Caco-2 (cell line): ENCODE measurements around the gene STAG1. TPM values are rescaled to one million over a fixed set of nuclear protein-coding genes. Genes with fewer than 3 reads are reported as not detected.

Experiments
- BruUV-seq: library from RNA; stranded (reverse); fragments of 400-500 nt; replicated peaks from 2 replicates; lab custom pipeline; 2021; lab: Mats Ljungman, UMichigan
- CTCF ChIA-PET: fragments of 300-600 bp; sonication (Branson Sonifier 250); formaldehyde crosslinking; loops from one replicate; lab custom pipeline; 2022; ENCODE audit warnings: antibody characterized with exemption; lab: Charles Lee
- POLR2A ChIA-PET: fragments of 300-600 bp; sonication (Branson Sonifier 250); formaldehyde crosslinking; loops from one replicate; lab custom pipeline; 2022; ENCODE audit warnings: antibody characterized with exemption; lab: Charles Lee
- DNase-seq, 2 experiments: peaks; one replicate each; pipeline versions ENCODE4 v3.0.0 to v3.0.0-alpha.2; 2020 to 2022
- H3K27me3 ChIP-seq: replicated peaks from 2 replicates; pipeline ENCODE4 v1.6.0; 2011; ENCODE audit warnings: low read length; ENCODE audit not compliant: control insufficient read depth, insufficient read depth
- H3K36me3 ChIP-seq: 2 replicates; pipeline ENCODE4 v1.5.1; 2011; ENCODE audit warnings: low read length; ENCODE audit not compliant: control insufficient read depth, insufficient read depth
- H3K4me1 ChIP-seq: fragments of 250-450 bp; sonication (Bioruptor Pico); 2 replicates; pipeline ENCODE4 v1.5.1; 2020; ENCODE audit warnings: mild to moderate bottlenecking
- H3K4me3 ChIP-seq: 2 replicates; pipeline ENCODE4 v1.5.1; 2011; ENCODE audit warnings: low read depth, mild to moderate bottlenecking, control low read depth, low read length
- H3K9me3 ChIP-seq: fragments of 250-450 bp; sonication (Bioruptor Pico); 2 replicates; pipeline ENCODE4 v1.5.1; 2020; ENCODE audit warnings: mild to moderate bottlenecking, moderate library complexity
- H3K27ac Mint-ChIP-seq: one replicate; pipeline ENCODE4 v1.8.0; 2022; ENCODE audit warnings: mixed read lengths; ENCODE audit not compliant: unreplicated experiment
- H3K27me3 Mint-ChIP-seq: one replicate; pipeline ENCODE4 v1.8.0; 2022; ENCODE audit warnings: mixed read lengths; ENCODE audit not compliant: insufficient read depth, unreplicated experiment
- H3K36me3 Mint-ChIP-seq: one replicate; pipeline ENCODE4 v1.8.0; 2022; ENCODE audit warnings: mild to moderate bottlenecking, mixed read lengths; ENCODE audit not compliant: insufficient read depth, unreplicated experiment
- H3K4me1 Mint-ChIP-seq: one replicate; pipeline ENCODE4 v1.8.0; 2022; ENCODE audit warnings: low read depth, mixed read lengths; ENCODE audit not compliant: unreplicated experiment
- H3K4me3 Mint-ChIP-seq: one replicate; pipeline ENCODE4 v1.8.0; 2022; ENCODE audit warnings: mild to moderate bottlenecking, moderate library complexity, mixed read lengths; ENCODE audit not compliant: unreplicated experiment
- H3K9me3 Mint-ChIP-seq: one replicate; pipeline ENCODE4 v1.8.0; 2022; ENCODE audit warnings: mixed read lengths; ENCODE audit not compliant: unreplicated experiment
- intact Hi-C: fragments of 100-400 bp; cut with micrococcal nuclease; formaldehyde crosslinking; loops from one replicate; pipeline ENCODE4 v1.10.0; 2022; ENCODE audit not compliant: unreplicated experiment
- total RNA-seq: library from RNA; stranded (reverse); gene quantifications from 2 replicates; pipeline ENCODE4 v1.2.3, GENCODE V29; 2022
- TF ChIP-seq, protein P1 (sequence below), 2 experiments: fragments of 200-600 bp in 1 of 2; IDR thresholded peaks; 1 replicate in 1 of 2; 2 replicates in 1 of 2; pipeline versions ENCODE4 v1.5.1 to v1.8.0; 2011 to 2022; ENCODE audit warnings: antibody characterized with exemption in 1 of 2, control low read depth in 1 of 2, inconsistent platforms in 1 of 2, low read depth in 1 of 2, low read length in 1 of 2, mild to moderate bottlenecking in 1 of 2, moderate library complexity in 1 of 2; ENCODE audit not compliant: insufficient read depth in 1 of 2, severe bottlenecking in 1 of 2, unreplicated experiment in 1 of 2

STAG1 gene
- total RNA-seq, 1 experiment from 2014 or later: 37.5 TPM

DNA sequence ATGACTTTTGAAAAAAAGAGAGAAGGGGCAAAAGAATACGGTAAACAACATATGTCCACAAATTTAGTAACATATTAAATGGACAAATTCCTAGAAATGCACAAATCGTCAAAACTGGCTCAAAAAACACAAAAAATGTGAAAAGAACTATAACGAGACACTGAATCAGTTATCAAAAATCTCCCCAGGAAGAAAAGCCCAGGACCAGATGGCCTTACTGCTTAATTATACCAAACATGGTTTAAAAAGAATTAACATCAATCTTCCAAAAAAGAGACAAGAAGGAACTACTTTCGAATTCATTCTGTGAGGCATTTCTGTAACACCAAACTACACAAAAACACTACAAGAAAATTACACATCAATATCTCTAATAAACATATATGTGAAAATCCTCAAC lies 117.4 kb downstream of the STAG1 start:
- no peak overlapping the region for H3K27ac Mint-ChIP-seq
- no TSS peak for BruUV-seq
- intact Hi-C loops: no loop called here

DNA sequence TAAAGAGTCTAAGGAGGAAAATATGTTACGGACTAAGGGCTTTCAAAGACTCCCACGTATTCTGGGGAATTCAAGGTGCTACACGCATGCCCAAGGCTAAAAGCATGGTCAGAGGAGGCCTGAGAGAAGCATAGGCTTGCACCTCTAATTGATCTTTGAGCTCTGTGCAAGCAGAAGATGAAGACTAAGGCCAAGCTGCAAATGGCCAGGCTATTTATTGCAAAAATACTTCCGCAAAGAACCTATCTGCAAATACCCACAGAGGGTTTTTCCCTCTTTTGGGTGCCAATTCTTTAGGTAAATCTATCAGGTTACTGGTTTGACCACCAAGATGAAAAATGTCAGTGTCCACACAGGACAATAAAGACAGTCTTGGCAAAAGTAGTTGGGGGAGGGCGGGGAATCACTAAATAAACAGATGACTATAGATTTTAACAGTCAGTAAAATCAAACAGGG lies 119.5 kb downstream of the STAG1 start:
- no peak for DNase-seq
- POLR2A ChIA-PET: interaction anchor here (0.5 kb wide), 1 partner anchor 42 kb away, joined by 3 read pairs; no protein-coding TSS in a partner anchor
- Mint-ChIP-seq H3K9me3 (peaks cover 11% of the 10 kb centered on the region), H3K4me1 (peaks cover 33% of the 10 kb centered on the region), H3K4me3 (no peak overlapping the region), H3K27me3 (no peaks in the 10 kb centered on the region), H3K27ac (peak overlapping the region; percentile 67), H3K36me3 (peaks cover 21% of the 10 kb centered on the region)
- Histone ChIP-seq H3K4me3 (no peak overlapping the region), H3K4me1 (peaks cover 18% of the 10 kb centered on the region; the same call in 1 of the 2 replicates), H3K9me3 (no peaks in the 10 kb centered on the region), H3K27me3 (no peaks in the 10 kb centered on the region), H3K36me3 (peaks cover 2% of the 10 kb centered on the region; the same call in 1 of the 2 replicates)
- CTCF ChIA-PET: interaction anchor here (1.3 kb wide), 1 partner anchor 120 kb away, joined by 7 read pairs; the partner anchor contains the start of gene STAG1
- BruUV-seq: no TSS peak
- intact Hi-C loops: no loop called here
- TF ChIP-seq, protein P1, sequence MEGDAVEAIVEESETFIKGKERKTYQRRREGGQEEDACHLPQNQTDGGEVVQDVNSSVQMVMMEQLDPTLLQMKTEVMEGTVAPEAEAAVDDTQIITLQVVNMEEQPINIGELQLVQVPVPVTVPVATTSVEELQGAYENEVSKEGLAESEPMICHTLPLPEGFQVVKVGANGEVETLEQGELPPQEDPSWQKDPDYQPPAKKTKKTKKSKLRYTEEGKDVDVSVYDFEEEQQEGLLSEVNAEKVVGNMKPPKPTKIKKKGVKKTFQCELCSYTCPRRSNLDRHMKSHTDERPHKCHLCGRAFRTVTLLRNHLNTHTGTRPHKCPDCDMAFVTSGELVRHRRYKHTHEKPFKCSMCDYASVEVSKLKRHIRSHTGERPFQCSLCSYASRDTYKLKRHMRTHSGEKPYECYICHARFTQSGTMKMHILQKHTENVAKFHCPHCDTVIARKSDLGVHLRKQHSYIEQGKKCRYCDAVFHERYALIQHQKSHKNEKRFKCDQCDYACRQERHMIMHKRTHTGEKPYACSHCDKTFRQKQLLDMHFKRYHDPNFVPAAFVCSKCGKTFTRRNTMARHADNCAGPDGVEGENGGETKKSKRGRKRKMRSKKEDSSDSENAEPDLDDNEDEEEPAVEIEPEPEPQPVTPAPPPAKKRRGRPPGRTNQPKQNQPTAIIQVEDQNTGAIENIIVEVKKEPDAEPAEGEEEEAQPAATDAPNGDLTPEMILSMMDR (IDR thresholded peaks at IDR 0.05; ENCODE audit: insufficient read depth in 1 of 2, low read depth in 1 of 2, low read length in 1 of 2, severe bottlenecking in 1 of 2, unreplicated experiment in 1 of 2): no peak

More for the DNA sequence above, 117.4 kb downstream of the STAG1 start:
- no peak overlapping the region for H3K4me3 Mint-ChIP-seq
- H3K36me3 Mint-ChIP-seq: peaks cover 15% of the 10 kb centered on the region
- no peaks in the 10 kb centered on the region for H3K9me3 Mint-ChIP-seq
- CTCF ChIA-PET: no interaction called here
- no peaks in the 10 kb centered on the region for H3K27me3 Mint-ChIP-seq
- no peak for DNase-seq
- peaks cover 18% of the 10 kb centered on the region; the same call in 1 of the 2 replicates for H3K4me1 ChIP-seq
- H3K36me3 ChIP-seq: no peaks in the 10 kb centered on the region
- no peaks in the 10 kb centered on the region for H3K27me3 ChIP-seq
- TF ChIP-seq, protein P1 (IDR thresholded peaks at IDR 0.05; ENCODE audit: insufficient read depth in 1 of 2, low read depth in 1 of 2, low read length in 1 of 2, severe bottlenecking in 1 of 2, unreplicated experiment in 1 of 2): no peak
- POLR2A ChIA-PET: no interaction called here
- H3K9me3 ChIP-seq: no peaks in the 10 kb centered on the region
- peaks cover 24% of the 10 kb centered on the region for H3K4me1 Mint-ChIP-seq
- no peak overlapping the region for H3K4me3 ChIP-seq

DNA sequence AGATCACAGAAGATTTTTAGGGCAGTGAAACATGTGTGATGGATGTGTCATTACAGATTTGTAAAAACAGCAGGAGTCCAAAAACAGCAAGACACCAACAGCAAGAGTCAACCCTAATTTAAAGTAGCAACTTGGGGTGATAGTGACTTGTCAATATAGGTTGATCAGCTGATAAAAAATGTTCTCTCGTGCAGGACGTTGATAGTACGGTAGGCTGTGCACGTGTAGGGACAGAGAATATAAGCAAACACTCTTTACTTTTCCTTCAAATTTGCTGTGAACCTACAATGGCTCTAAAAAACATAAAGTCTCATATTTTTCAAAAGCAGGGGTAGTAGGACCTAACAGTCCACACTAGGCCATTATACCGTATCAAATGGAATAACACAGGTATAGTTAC lies 120.8 kb downstream of the STAG1 start:
- no peak overlapping the region for H3K4me3 Mint-ChIP-seq
- CTCF ChIA-PET: no interaction called here
- Histone ChIP-seq H3K36me3 (peaks cover 2% of the 10 kb centered on the region; the same call in 1 of the 2 replicates), H3K4me1 (peaks cover 24% of the 10 kb centered on the region), H3K4me3 (no peak overlapping the region), H3K9me3 (no peaks in the 10 kb centered on the region), H3K27me3 (no peaks in the 10 kb centered on the region)
- peaks cover 12% of the 10 kb centered on the region for H3K9me3 Mint-ChIP-seq
- no TSS peak for BruUV-seq
- no peak for DNase-seq
- no peak overlapping the region for H3K27ac Mint-ChIP-seq
- TF ChIP-seq, protein P1 (IDR thresholded peaks at IDR 0.05; ENCODE audit: insufficient read depth in 1 of 2, low read depth in 1 of 2, low read length in 1 of 2, severe bottlenecking in 1 of 2, unreplicated experiment in 1 of 2): no peak
- peaks cover 36% of the 10 kb centered on the region for H3K4me1 Mint-ChIP-seq
- no peaks in the 10 kb centered on the region for H3K27me3 Mint-ChIP-seq
- POLR2A ChIA-PET: no interaction called here
- peaks cover 21% of the 10 kb centered on the region for H3K36me3 Mint-ChIP-seq
- intact Hi-C loops: no loop called here
